Subcutaneous adipose tissue (tissue), 4 donors: ENCODE results near the gene ZNF70. TPM values are rescaled to one million over a fixed set of nuclear protein-coding genes. Genes with fewer than 3 reads are reported as not detected.

Source experiments
- CTCF ChIP-seq: fragments of 450-650 bp; IDR thresholded peaks from one replicate; pipeline ENCODE4 v1.5.1; 2016; ENCODE audit warnings: low read depth, mild to moderate bottlenecking, control low read depth, antibody characterized with exemption, moderate library complexity
- total RNA-seq, 4 donors: library from RNA; depleted of rRNA; stranded (reverse); fragments of >200 nt; gene quantifications; one replicate each; pipeline ENCODE4 v1.1.0, GENCODE V29; 2016

The ZNF70 gene
- 1 to 10 TPM; 2.9 to 7.0 (median 3.7) TPM for total RNA-seq

GRCh38 chr22:23750714-23751440 lies at the start of gene ZNF70:
ZNF70 (minus strand) TSS chr22:23751112; CDS start chr22:23745140, 5,972 bp downstream.
- TF ChIP-seq CTCF = no peak

GRCh38 chr22:23796461-23796860 lies 45.5 kb upstream of the ZNF70 start:
- no peak for TF ChIP-seq CTCF

GRCh38 chr22:23793326-23793725 lies 42.4 kb upstream of the ZNF70 start:
- TF ChIP-seq CTCF = no peak

GRCh38 chr22:23791738-23792645 lies 41.1 kb upstream of the ZNF70 start:
- no peak for TF ChIP-seq CTCF

- no peak for TF ChIP-seq CTCF
Observed at GRCh38 chr22:23790819-23791737, 40.2 kb upstream of the ZNF70 start.

GRCh38 chr22:23789638-23790037 lies 38.7 kb upstream of the ZNF70 start:
- no peak for TF ChIP-seq CTCF
